Uterus (tissue), 4 donors: Measurements from ENCODE around the gene ATCAY. TPM values are rescaled to one million over a fixed set of nuclear protein-coding genes. Genes with fewer than 3 reads are reported as not detected.

Source experiments
- DNase-seq, 2 donors: peaks; one replicate each; pipeline ENCODE4 v3.0.0-alpha.2; 2019 to 2020
- H3K27ac ChIP-seq, 2 donors: fragments of 200-600 bp; sonication (generic); 1 replicate in 1 of 2; 2 replicates in 1 of 2; pipeline ENCODE4 v1.5.1; 2016 to 2018
- H3K27me3 ChIP-seq, 2 donors: fragments of 200-600 bp; sonication (generic); one replicate each; pipeline ENCODE4 v1.5.1; 2018 to 2019; ENCODE audit warnings: control low read depth in 1 of 2
- H3K36me3 ChIP-seq, 2 donors: fragments of 200-600 bp; sonication (generic); one replicate each; pipeline ENCODE4 v1.5.1; 2019; ENCODE audit warnings: control low read depth in 1 of 2
- H3K4me1 ChIP-seq, 2 donors: fragments of 200-600 bp; sonication (generic); one replicate each; pipeline ENCODE4 v1.5.1; 2018 to 2019; ENCODE audit warnings: control low read depth in 1 of 2
- H3K4me3 ChIP-seq, 2 donors: fragments of 200-600 bp; sonication (generic); 1 replicate in 1 of 2; 2 replicates in 1 of 2; pipeline ENCODE4 v1.5.1; 2018 to 2019; ENCODE audit warnings: mild to moderate bottlenecking in 1 of 2
- H3K9me3 ChIP-seq, 2 donors: fragments of 200-600 bp; sonication (generic); one replicate each; pipeline ENCODE4 v1.5.1; 2019; ENCODE audit warnings: control low read depth in 1 of 2
- POLR2A ChIP-seq, 2 donors: fragments of 450-650 bp; IDR thresholded peaks; one replicate each; pipeline ENCODE4 v1.6.1; 2016; ENCODE audit warnings: antibody characterized with exemption in 2 of 2, mild to moderate bottlenecking in 1 of 2, moderate library complexity in 1 of 2
- intact Hi-C: fragments of 100-400 bp; cut with DNase I; formaldehyde crosslinking; loops from one replicate; pipeline ENCODE4 v1.15.1; 2023; ENCODE audit warnings: low total_unique reads
- total RNA-seq, 4 donors: library from RNA; depleted of rRNA in 3 of 4; stranded (reverse); fragments of >200 nt in 3 of 4; gene quantifications; one replicate each; pipeline versions ENCODE4 v1.1.0 to v1.2.4, GENCODE V29; 2014 to 2023
- TF ChIP-seq, protein P1 (sequence below), 4 experiments: fragments of 200-600 bp in 2 of 4; fragments of 450-650 bp in 2 of 4; sonication (generic) in 2 of 4; IDR thresholded peaks; one replicate each; pipeline ENCODE4 v1.5.1; 2016 to 2019; ENCODE audit warnings: antibody characterized with exemption in 4 of 4, mild to moderate bottlenecking in 2 of 4, moderate library complexity in 1 of 4
- donor health status: DM: yes; HTN: yes; CAD: no.

Gene ATCAY
- total RNA-seq, 4 donors from 2014 or later, result 0.97 TPM; not detected in 3

DNA sequence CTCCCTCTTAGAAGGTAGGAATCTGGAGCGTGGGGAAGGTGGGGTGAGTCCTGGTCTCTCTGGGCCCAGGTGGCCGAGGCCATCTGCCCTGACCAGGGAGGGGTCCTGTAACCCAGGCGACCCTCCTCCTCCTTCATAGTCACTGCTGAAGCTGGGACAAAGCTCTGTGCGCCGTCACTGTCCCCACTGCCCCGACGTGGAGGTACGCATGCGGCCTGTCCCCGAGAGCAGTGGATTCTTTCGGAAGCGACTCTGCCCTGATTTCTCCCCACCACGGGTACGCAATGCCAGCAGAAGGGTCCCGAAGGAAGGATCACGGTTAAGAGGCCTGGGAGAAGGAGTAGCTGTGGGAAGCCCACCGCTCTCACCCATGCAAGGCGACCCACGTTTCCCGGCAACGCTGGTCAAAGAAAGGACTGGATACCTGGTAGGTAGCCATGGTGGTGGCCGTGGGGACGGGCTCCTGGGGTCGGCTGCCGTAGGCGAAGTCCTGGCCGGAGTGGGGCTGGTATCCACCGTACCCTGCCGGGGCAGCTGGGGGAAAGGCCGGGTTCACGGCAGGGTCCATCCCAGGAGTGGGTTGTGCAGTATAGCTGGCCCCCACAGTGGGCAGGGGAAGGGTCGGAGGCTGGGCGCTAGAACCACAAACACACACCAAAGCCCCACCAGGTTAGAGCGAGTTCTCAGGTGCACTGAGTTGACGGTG, 46.0 kb upstream of the ATCAY start:
- no peaks in the 10 kb centered on the region for H3K27me3 ChIP-seq
- no peak for DNase-seq
- H3K4me3 ChIP-seq, result no peak overlapping the region
- H3K9me3 ChIP-seq, result no peaks in the 10 kb centered on the region
- H3K36me3 ChIP-seq, result no peaks in the 10 kb centered on the region
- TF ChIP-seq, protein P1, sequence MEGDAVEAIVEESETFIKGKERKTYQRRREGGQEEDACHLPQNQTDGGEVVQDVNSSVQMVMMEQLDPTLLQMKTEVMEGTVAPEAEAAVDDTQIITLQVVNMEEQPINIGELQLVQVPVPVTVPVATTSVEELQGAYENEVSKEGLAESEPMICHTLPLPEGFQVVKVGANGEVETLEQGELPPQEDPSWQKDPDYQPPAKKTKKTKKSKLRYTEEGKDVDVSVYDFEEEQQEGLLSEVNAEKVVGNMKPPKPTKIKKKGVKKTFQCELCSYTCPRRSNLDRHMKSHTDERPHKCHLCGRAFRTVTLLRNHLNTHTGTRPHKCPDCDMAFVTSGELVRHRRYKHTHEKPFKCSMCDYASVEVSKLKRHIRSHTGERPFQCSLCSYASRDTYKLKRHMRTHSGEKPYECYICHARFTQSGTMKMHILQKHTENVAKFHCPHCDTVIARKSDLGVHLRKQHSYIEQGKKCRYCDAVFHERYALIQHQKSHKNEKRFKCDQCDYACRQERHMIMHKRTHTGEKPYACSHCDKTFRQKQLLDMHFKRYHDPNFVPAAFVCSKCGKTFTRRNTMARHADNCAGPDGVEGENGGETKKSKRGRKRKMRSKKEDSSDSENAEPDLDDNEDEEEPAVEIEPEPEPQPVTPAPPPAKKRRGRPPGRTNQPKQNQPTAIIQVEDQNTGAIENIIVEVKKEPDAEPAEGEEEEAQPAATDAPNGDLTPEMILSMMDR (IDR thresholded peaks at IDR 0.05), result no peak
- no peak for TF ChIP-seq POLR2A (IDR thresholded peaks at IDR 0.05)
- H3K27ac ChIP-seq, result no peak overlapping the region
- H3K4me1 ChIP-seq, result no peaks in the 10 kb centered on the region
- intact Hi-C loops, result no loop called here

DNA sequence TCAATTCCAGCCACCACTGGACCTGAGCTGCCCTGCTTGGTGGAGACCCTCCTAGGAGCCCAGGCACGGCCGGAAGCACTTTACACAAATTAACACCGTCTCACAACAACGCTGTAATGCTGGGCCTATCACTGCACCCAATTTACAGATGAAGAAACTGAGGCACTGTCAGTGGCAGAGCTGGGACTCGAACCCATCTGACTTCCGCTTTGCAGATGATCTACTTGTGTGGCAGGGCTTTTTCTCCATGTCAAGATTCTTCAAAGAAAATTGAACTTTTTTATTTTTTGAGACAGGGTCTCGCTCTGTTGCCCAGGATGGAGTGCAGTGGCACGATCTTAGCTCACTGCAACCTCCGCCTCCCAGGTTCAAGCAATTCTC, 45.4 kb upstream of the ATCAY start:
- H3K27ac ChIP-seq, result no peak overlapping the region
- intact Hi-C loops, result no loop called here
- no peaks in the 10 kb centered on the region for H3K27me3 ChIP-seq
- no peaks in the 10 kb centered on the region for H3K4me1 ChIP-seq
- H3K36me3 ChIP-seq, result no peaks in the 10 kb centered on the region
- no peak for DNase-seq
- no peak overlapping the region for H3K4me3 ChIP-seq
- TF ChIP-seq, protein P1 (IDR thresholded peaks at IDR 0.05), result no peak
- no peak for TF ChIP-seq POLR2A (IDR thresholded peaks at IDR 0.05)
- no peaks in the 10 kb centered on the region for H3K9me3 ChIP-seq

DNA sequence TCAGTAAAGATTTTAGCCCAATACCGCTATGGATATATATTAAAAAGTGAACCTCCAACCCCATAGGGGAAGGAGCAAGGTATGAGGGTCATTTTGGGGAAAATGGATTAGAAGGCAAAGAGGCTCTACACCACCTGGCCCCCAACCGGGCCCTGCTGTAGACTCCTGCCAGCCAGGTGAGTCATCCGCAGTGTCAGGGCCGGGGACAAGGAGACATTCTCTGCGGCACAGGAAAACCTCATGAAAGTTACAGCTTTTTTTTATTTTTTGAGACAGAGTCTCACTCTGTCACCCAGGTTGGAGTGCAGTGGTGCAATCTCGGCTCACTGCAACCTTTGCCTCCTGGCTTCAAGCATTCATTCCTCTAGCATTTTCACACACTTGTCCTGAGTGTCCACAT, 43.6 kb upstream of the ATCAY start:
- Histone ChIP-seq H3K36me3 (no peaks in the 10 kb centered on the region), H3K27me3 (no peaks in the 10 kb centered on the region), H3K4me3 (no peak overlapping the region), H3K4me1 (no peaks in the 10 kb centered on the region), H3K27ac (no peak overlapping the region), H3K9me3 (no peaks in the 10 kb centered on the region)
- DNase-seq, result no peak
- intact Hi-C loops, result no loop called here
- TF ChIP-seq, protein P1 (IDR thresholded peaks at IDR 0.05), result no peak
- TF ChIP-seq POLR2A (IDR thresholded peaks at IDR 0.05), result no peak

DNA sequence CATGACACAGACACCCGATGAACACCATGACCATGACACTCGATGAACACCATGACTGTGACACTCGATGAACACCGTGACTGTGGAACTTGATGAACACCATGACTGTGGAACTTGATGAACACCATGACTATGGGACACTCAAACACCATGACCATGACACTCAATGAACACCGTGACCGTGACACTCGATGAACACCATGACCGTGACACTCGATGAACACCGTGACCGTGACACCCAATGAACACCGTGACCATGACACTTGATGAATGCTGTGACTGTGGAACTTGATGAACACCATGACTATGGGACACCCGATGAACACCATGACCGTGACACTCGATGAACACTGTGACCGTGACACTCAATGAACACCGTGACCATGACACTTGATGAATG, 43.2 kb upstream of the ATCAY start:
- no peaks in the 10 kb centered on the region for H3K9me3 ChIP-seq
- intact Hi-C loops, result no loop called here
- no peaks in the 10 kb centered on the region for H3K36me3 ChIP-seq
- H3K27me3 ChIP-seq, result no peaks in the 10 kb centered on the region
- no peaks in the 10 kb centered on the region for H3K4me1 ChIP-seq
- H3K27ac ChIP-seq, result no peak overlapping the region
- H3K4me3 ChIP-seq, result no peak overlapping the region
- no peak for TF ChIP-seq POLR2A (IDR thresholded peaks at IDR 0.05)
- TF ChIP-seq, protein P1 (IDR thresholded peaks at IDR 0.05), result no peak
- no peak for DNase-seq

DNA sequence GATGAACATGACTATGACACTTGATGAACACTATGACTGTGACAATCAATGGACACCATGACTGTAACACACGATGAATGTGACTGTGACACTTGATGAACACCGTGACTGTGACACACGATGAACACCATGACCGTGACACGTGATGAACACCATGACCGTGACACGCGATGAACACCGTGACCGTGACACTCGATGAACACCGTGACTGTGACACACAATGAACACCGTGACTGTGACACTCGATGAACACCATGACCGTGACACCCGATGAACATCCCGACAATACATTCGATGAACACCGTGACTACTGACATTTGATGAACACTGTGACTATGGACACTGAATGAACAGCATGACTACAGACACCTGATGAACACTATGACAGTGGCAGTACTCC, 42.6 kb upstream of the ATCAY start:
- H3K4me3 ChIP-seq, result no peak overlapping the region
- no peaks in the 10 kb centered on the region for H3K27me3 ChIP-seq
- no peak for TF ChIP-seq POLR2A (IDR thresholded peaks at IDR 0.05)
- TF ChIP-seq, protein P1 (IDR thresholded peaks at IDR 0.05), result no peak
- H3K27ac ChIP-seq, result no peak overlapping the region
- intact Hi-C loops, result no loop called here
- DNase-seq, result no peak
- no peaks in the 10 kb centered on the region for H3K9me3 ChIP-seq
- no peaks in the 10 kb centered on the region for H3K36me3 ChIP-seq
- no peaks in the 10 kb centered on the region for H3K4me1 ChIP-seq
